AG04449 (cell line): ENCODE results near the gene ZRANB1.

ENCODE experiments used
- CTCF ChIA-PET: fragments of 350-600 bp; formaldehyde crosslinking; extraction: SDS; loops from one replicate; lab custom pipeline; 2021; ENCODE audit warnings: antibody characterized with exemption; lab: Yijun Ruan, JAX
- POLR2A ChIA-PET: fragments of 400-600, 350-600 bp; formaldehyde crosslinking; extraction: SDS; loops from one replicate; lab custom pipeline; 2020; ENCODE audit warnings: antibody characterized with exemption, inconsistent platforms; lab: Yijun Ruan, JAX
- DNase-seq: peaks from one replicate; pipeline ENCODE4 v3.0.0-alpha.2; 2010; ENCODE audit warnings: low read depth, low spot score
- H3K4me3 ChIP-seq: 2 replicates; pipeline ENCODE4 v1.5.1; 2011; ENCODE audit warnings: low read depth, mild to moderate bottlenecking, control low read depth, low read length
- TF ChIP-seq, protein P1 (sequence below): IDR thresholded peaks from one replicate; pipeline ENCODE4 v1.5.1; 2011; ENCODE audit warnings: mild to moderate bottlenecking, moderate library complexity, low read length, control low read depth, inconsistent platforms; ENCODE audit not compliant: insufficient read depth; ENCODE audit errors: missing control alignments

The ZRANB1 gene

DNA sequence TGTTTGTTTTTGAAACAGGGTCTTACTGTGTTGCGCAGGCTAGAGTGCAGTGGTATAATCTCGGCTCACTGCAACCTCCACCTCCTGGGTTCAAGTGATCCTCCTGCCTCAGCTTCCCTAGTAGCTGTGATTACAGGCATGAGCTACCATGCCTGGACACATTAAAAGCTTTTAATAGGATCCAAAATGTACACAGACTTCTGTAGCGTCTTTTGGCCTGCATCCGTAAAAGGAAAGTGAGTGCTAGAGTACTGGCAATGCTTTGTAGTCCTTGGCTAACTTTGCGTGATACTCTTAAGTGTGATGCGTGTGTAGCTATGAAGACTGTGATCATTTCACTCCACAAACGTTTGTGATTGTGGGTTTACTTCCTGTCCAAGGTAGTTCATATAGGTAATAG lies 13.3 kb downstream of the ZRANB1 start:
- POLR2A ChIA-PET = no interaction called here
- no peak for DNase-seq
- TF ChIP-seq, protein P1, sequence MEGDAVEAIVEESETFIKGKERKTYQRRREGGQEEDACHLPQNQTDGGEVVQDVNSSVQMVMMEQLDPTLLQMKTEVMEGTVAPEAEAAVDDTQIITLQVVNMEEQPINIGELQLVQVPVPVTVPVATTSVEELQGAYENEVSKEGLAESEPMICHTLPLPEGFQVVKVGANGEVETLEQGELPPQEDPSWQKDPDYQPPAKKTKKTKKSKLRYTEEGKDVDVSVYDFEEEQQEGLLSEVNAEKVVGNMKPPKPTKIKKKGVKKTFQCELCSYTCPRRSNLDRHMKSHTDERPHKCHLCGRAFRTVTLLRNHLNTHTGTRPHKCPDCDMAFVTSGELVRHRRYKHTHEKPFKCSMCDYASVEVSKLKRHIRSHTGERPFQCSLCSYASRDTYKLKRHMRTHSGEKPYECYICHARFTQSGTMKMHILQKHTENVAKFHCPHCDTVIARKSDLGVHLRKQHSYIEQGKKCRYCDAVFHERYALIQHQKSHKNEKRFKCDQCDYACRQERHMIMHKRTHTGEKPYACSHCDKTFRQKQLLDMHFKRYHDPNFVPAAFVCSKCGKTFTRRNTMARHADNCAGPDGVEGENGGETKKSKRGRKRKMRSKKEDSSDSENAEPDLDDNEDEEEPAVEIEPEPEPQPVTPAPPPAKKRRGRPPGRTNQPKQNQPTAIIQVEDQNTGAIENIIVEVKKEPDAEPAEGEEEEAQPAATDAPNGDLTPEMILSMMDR = no peak
- CTCF ChIA-PET = no interaction called here
- no peak overlapping the region for H3K4me3 ChIP-seq

- ChIA-PET CTCF (no interaction called here), POLR2A (no interaction called here)
- TF ChIP-seq, protein P1 = no peak
- no peak overlapping the region for H3K4me3 ChIP-seq
- DNase-seq = no peak
Observed at GRCh38 chr10:124955868-124956267, 13.9 kb downstream of the ZRANB1 start.

- CTCF ChIA-PET = interaction anchor here (1.0 kb wide), 1 partner anchor 12 kb away, joined by 3 read pairs; no protein-coding TSS in a partner anchor
- H3K4me3 ChIP-seq = no peak overlapping the region
- TF ChIP-seq, protein P1 = no peak
- DNase-seq = no peak
- POLR2A ChIA-PET = no interaction called here
Observed at GRCh38 chr10:124956764-124957163, 14.8 kb downstream of the ZRANB1 start.

GRCh38 chr10:124957404-124957947 lies 15.6 kb downstream of the ZRANB1 start:
- TF ChIP-seq, protein P1 = no peak
- ChIA-PET POLR2A (no interaction called here), CTCF (interaction anchor here (1.0 kb wide), 1 partner anchor 13 kb away, joined by 3 read pairs; no protein-coding TSS in a partner anchor)
- DNase-seq = no peak
- H3K4me3 ChIP-seq = no peak overlapping the region

DNA sequence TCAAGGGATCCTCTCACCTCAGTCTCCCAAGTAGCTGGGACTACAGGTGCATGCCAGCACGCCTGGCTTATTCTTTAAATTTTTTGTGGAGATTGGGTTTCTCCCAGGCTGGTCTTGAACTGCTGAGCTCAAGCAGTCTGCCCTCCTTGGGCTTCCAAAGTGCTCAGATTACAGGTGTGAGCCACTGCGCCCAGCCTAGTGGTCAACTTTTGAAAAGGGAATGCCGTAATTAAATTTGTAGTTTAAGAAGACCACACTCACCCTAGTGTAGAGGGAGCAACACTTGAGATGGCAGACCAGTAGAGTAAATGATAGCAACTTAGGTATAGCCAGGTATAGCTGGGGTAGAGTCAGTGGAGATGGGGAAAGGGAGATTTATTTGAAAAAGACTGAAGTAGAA lies 17.6 kb downstream of the ZRANB1 start:
- DNase-seq = no peak
- POLR2A ChIA-PET = no interaction called here
- TF ChIP-seq, protein P1 = no peak
- no peak overlapping the region for H3K4me3 ChIP-seq
- CTCF ChIA-PET = interaction anchor here (1.5 kb wide), 1 partner anchor 13 kb away, joined by 4 read pairs; no protein-coding TSS in a partner anchor

DNA sequence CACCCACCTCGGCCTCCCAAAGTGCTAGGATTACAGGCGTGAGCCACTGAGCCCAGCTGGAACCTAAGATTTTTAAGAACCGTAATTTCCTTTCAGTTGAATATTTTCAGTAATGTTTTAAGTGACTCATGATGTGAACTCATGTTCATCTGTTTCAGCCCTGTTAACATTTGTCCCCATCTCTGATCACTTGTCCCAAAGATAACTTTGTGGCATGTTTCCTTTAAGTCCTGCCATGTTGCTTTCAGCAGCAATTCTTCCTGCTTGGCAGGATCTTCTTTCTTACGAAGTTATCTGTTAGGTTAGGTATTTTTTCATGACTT lies 19.3 kb downstream of the ZRANB1 start:
- ChIA-PET CTCF (interaction anchor here (1.4 to 2.0 kb wide), 2 partner anchors 9 to 31 kb away, joined by 3 to 6 read pairs; no protein-coding TSS in a partner anchor), POLR2A (no interaction called here)
- H3K4me3 ChIP-seq = no peak overlapping the region
- TF ChIP-seq, protein P1 = no peak
- no peak for DNase-seq
